ENCODE results near the gene CTDSPL.

GRCh38 chr3:37903734-37904133 is 42.1 kb downstream of the CTDSPL start:
- TF ChIP-seq, protein P1, sequence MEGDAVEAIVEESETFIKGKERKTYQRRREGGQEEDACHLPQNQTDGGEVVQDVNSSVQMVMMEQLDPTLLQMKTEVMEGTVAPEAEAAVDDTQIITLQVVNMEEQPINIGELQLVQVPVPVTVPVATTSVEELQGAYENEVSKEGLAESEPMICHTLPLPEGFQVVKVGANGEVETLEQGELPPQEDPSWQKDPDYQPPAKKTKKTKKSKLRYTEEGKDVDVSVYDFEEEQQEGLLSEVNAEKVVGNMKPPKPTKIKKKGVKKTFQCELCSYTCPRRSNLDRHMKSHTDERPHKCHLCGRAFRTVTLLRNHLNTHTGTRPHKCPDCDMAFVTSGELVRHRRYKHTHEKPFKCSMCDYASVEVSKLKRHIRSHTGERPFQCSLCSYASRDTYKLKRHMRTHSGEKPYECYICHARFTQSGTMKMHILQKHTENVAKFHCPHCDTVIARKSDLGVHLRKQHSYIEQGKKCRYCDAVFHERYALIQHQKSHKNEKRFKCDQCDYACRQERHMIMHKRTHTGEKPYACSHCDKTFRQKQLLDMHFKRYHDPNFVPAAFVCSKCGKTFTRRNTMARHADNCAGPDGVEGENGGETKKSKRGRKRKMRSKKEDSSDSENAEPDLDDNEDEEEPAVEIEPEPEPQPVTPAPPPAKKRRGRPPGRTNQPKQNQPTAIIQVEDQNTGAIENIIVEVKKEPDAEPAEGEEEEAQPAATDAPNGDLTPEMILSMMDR (IDR thresholded peaks at IDR 0.05; ENCODE audit: poor library complexity) = no peak
- no peak for TF ChIP-seq EZH2 (IDR thresholded peaks at IDR 0.05; ENCODE audit: borderline replicate concordance)
